ENCODE results near the gene PRR23E.

DNA sequence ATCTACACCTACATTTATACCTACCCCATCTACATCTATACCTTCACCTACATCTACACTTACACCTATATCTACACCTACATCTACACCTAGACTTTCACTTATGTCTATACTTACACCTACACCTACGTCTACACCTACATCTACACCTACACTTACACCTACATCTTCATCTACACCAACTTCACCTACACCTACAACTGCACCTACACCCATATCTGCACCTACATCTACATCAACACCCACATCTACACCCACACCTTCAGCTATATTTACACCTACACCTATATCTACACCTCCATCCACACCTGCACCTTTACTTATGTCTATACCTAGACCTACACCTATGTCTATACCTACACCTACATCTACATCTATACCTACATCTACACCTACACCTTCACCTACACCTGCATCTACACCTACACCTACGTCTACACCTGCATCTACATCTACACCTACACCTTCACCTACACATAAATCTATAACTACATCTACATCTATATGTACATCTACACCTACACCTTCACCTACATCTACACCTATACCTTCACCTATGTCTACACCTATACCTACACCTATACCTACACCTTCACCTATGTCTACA lies 30.9 kb upstream of the PRR23E start:
- TF ChIP-seq CTCF (IDR thresholded peaks at IDR 0.05; ENCODE audit: poor library complexity, severe bottlenecking) (no peak), MXI1 (conservative IDR thresholded peaks at IDR 0.05; ENCODE audit: poor library complexity, severe bottlenecking) (no peak), EP300 (conservative IDR thresholded peaks at IDR 0.05; ENCODE audit: poor library complexity, severe bottlenecking) (no peak)
